AG08395 (cell line): ENCODE results near the gene NFYC.

Source experiments
- DNase-seq: peaks from one replicate; pipeline ENCODE4 v3.0.0; 2012; ENCODE audit warnings: mixed read lengths, low spot score

The NFYC gene

GRCh38 chr1:40739455-40740008, 48.0 kb downstream of the NFYC start:
- peak; percentile 6 for DNase-seq

- no peak for DNase-seq
These were observed 48.8 kb downstream of the NFYC start for GRCh38 chr1:40740039-40740996.

GRCh38 chr1:40740997-40741736, 49.7 kb downstream of the NFYC start:
- no peak for DNase-seq

GRCh38 chr1:40742363-40743061, 51.0 kb downstream of the NFYC start:
- no peak for DNase-seq

GRCh38 chr1:40743452-40743851, 51.9 kb downstream of the NFYC start:
- DNase-seq = no peak

GRCh38 chr1:40743860-40744259, 52.4 kb downstream of the NFYC start:
- DNase-seq = no peak

- DNase-seq = peak; percentile 45
These were observed 53.7 kb downstream of the NFYC start for GRCh38 chr1:40745176-40745575.

GRCh38 chr1:40746344-40747090, 55.0 kb downstream of the NFYC start:
- no peak for DNase-seq

- no peak for DNase-seq
These were observed 57.6 kb downstream of the NFYC start for GRCh38 chr1:40748841-40749718.

GRCh38 chr1:40749817-40750216, 58.3 kb downstream of the NFYC start:
- no peak for DNase-seq

- DNase-seq = no peak
These were observed 59.0 kb downstream of the NFYC start for GRCh38 chr1:40750451-40750908.

GRCh38 chr1:40751802-40752201, 60.3 kb downstream of the NFYC start:
- DNase-seq = no peak

GRCh38 chr1:40753142-40753882, 61.8 kb downstream of the NFYC start:
- no peak for DNase-seq

GRCh38 chr1:40754201-40754600, 62.7 kb downstream of the NFYC start:
- no peak for DNase-seq

- DNase-seq = no peak
These were observed 63.6 kb downstream of the NFYC start for GRCh38 chr1:40755067-40755466.

- DNase-seq = no peak
These were observed 65.0 kb downstream of the NFYC start for GRCh38 chr1:40756523-40756922.

- DNase-seq = no peak
These were observed 65.6 kb downstream of the NFYC start for GRCh38 chr1:40757084-40757483.

GRCh38 chr1:40758004-40758403, 66.5 kb downstream of the NFYC start:
- DNase-seq = no peak

- no peak for DNase-seq
These were observed 67.3 kb downstream of the NFYC start for GRCh38 chr1:40758578-40759343.
